ENCODE data around the gene TRDMT1. TPM values are rescaled to one million over a fixed set of nuclear protein-coding genes. Genes with fewer than 3 reads are reported as not detected.

Gene TRDMT1
- total and polyA plus RNA-seq, 3 donors from 2014 or later, result 6.9 to 12.1 (median 9.7) TPM

DNA sequence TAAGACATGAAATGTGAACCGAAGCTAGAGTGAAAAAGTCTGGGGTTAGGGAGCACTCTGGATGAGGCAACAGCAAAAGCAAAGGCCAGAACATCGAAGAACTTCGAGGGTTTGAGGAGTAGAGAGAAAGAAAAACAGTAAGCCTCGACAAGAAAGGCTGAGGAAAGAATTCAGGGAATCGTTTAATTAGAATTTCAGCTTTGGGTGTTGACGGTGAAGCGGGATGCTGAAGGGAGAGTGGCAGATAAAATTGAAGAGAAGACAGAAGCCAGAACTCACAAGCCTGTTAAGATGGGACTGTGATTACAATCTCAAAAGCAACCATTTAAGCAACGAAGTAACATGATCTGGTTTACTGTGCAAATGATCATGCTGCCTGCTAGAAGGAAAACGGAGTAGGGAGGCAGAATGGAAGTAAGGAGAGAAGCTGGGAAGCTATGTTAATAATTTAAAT, 2.1 kb downstream of the TRDMT1 start:
- peaks cover 21% of the 10 kb centered on the region for H3K4me1 ChIP-seq
- peak overlapping the region; percentile 8 to 95 for H3K27ac ChIP-seq
- intact Hi-C loops (cut with DNase I; ENCODE audit: low total_unique reads), result no loop called here
- no peaks in the 10 kb centered on the region for H3K36me3 ChIP-seq (ENCODE audit: low read depth, missing control alignments)
- no peaks in the 10 kb centered on the region for H3K27me3 ChIP-seq
- H3K4me3 ChIP-seq, result no peak overlapping the region
- no peak for TF ChIP-seq POLR2A (IDR thresholded peaks at IDR 0.05)
- TF ChIP-seq, protein P1, sequence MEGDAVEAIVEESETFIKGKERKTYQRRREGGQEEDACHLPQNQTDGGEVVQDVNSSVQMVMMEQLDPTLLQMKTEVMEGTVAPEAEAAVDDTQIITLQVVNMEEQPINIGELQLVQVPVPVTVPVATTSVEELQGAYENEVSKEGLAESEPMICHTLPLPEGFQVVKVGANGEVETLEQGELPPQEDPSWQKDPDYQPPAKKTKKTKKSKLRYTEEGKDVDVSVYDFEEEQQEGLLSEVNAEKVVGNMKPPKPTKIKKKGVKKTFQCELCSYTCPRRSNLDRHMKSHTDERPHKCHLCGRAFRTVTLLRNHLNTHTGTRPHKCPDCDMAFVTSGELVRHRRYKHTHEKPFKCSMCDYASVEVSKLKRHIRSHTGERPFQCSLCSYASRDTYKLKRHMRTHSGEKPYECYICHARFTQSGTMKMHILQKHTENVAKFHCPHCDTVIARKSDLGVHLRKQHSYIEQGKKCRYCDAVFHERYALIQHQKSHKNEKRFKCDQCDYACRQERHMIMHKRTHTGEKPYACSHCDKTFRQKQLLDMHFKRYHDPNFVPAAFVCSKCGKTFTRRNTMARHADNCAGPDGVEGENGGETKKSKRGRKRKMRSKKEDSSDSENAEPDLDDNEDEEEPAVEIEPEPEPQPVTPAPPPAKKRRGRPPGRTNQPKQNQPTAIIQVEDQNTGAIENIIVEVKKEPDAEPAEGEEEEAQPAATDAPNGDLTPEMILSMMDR (IDR thresholded peaks at IDR 0.05), result no peak
- no peaks in the 10 kb centered on the region for H3K9me3 ChIP-seq
- no peak for DNase-seq
- WGBS, 2 donors, result 7 to 16% methylated on average over 9 of the region's 9 CpGs

DNA sequence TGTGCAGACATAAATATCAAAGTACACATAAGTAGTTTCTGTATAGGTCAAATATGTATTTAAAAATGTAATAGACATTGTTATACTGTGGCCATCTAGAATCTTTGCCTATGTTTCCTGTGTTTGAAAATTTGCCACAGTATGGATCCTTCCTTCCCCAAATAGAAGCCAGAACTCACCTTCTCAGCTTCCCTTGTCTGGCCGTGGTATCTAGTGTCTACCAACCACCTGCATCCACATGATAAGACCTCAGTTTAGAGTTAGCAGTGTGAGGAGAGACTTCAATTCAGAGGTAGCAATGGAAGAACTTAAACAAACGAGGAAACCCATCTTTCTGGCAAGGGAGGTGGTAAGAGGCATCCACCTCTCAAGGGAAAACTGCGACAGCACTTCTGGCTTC, 4.9 kb downstream of the TRDMT1 start:
- H3K27me3 ChIP-seq, result no peaks in the 10 kb centered on the region
- H3K27ac ChIP-seq, result no peak overlapping the region
- H3K4me3 ChIP-seq, result no peak overlapping the region
- H3K4me1 ChIP-seq, result peaks cover 14% of the 10 kb centered on the region
- H3K36me3 ChIP-seq (ENCODE audit: low read depth, missing control alignments), result no peaks in the 10 kb centered on the region
- WGBS, 2 donors, result 61 to 72% methylated on average over 3 of the region's 3 CpGs
- intact Hi-C loops (cut with DNase I; ENCODE audit: low total_unique reads), result no loop called here
- DNase-seq, result no peak
- no peak for TF ChIP-seq POLR2A (IDR thresholded peaks at IDR 0.05)
- H3K9me3 ChIP-seq, result no peaks in the 10 kb centered on the region

- Histone ChIP-seq H3K27ac (no peak overlapping the region), H3K36me3 (ENCODE audit: low read depth, missing control alignments) (no peaks in the 10 kb centered on the region), H3K4me3 (no peak overlapping the region), H3K9me3 (no peaks in the 10 kb centered on the region), H3K27me3 (no peaks in the 10 kb centered on the region), H3K4me1 (peaks cover 13% of the 10 kb centered on the region)
- intact Hi-C loops (cut with DNase I; ENCODE audit: low total_unique reads), result no loop called here
- no peak for TF ChIP-seq POLR2A (IDR thresholded peaks at IDR 0.05)
- 64 to 65% methylated on average over 2 of the region's 2 CpGs for WGBS, 2 donors
- no peak for DNase-seq
Observed at GRCh38 chr10:17196045-17196444, 5.4 kb downstream of the TRDMT1 start.

DNA sequence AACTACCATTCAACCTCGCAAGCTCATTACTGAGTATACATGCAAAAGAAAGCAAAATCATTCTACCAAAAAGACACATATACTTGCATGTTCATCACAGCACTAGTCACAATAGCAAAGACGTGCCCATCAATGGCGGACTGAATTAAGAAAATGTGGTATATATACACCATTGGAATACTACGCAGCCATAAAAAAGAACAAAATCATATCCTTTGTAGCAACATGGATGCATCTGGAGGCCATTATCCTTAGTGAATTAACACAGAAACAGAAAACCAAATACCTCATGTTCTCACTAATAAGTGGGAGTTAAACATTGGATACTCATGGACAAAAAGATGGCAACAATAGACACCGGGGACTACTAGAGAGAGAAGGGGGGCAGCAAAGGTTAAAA, 6.4 kb downstream of the TRDMT1 start:
- intact Hi-C loops (cut with DNase I; ENCODE audit: low total_unique reads), result no loop called here
- WGBS, 2 donors, result 74 to 84% methylated on average over 4 to 5 of the region's 5 CpGs
- Histone ChIP-seq H3K4me3 (no peak overlapping the region), H3K9me3 (no peaks in the 10 kb centered on the region), H3K36me3 (ENCODE audit: low read depth, missing control alignments) (no peaks in the 10 kb centered on the region), H3K27me3 (no peaks in the 10 kb centered on the region), H3K4me1 (peaks cover 12% of the 10 kb centered on the region), H3K27ac (no peak overlapping the region)
- TF ChIP-seq, protein P1 (IDR thresholded peaks at IDR 0.05), result no peak
- TF ChIP-seq POLR2A (IDR thresholded peaks at IDR 0.05), result no peak
- no peak for DNase-seq

GRCh38 chr10:17190602-17191001, 10.9 kb downstream of the TRDMT1 start:
- intact Hi-C loops (cut with DNase I; ENCODE audit: low total_unique reads), result no loop called here
- TF ChIP-seq POLR2A (IDR thresholded peaks at IDR 0.05), result no peak
- TF ChIP-seq, protein P1 (IDR thresholded peaks at IDR 0.05), result no peak
- no peaks in the 10 kb centered on the region for H3K27me3 ChIP-seq
- no peak overlapping the region for H3K27ac ChIP-seq
- 72 to 84% methylated on average over 2 of the region's 2 CpGs for whole genome bisulfite sequencing, 2 donors
- H3K4me1 ChIP-seq, result no peaks in the 10 kb centered on the region
- H3K4me3 ChIP-seq, result no peak overlapping the region
- H3K36me3 ChIP-seq (ENCODE audit: low read depth, missing control alignments), result no peaks in the 10 kb centered on the region
- DNase-seq, result no peak
- no peaks in the 10 kb centered on the region for H3K9me3 ChIP-seq

DNA sequence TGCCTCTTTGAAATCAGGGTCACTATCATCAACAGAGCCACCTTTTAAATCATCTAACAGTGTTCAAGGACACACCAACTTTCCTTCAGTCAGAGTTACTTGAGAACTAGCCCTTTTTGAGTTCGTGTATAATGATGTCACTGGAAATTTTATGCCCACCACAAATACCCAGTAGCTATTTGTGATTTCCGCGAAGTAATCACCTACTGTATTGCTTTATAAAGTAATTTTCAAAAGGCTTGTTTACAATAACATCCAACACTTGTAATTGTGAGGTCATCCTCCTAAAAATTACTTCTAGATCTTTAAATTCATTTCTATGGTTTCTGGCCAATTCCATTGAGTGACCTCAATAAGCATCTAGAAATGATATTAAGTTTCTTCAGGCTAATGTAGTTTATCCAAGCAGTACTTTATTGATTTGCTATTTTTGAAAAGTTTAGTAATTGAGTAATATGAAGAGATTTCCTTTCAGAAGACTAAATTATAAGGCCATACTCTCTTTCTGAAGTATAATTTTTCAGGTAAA, 12.8 kb downstream of the TRDMT1 start:
- WGBS, 2 donors, result 86 to 91% methylated on average over 3 of the region's 3 CpGs
- no peak overlapping the region for H3K4me3 ChIP-seq
- DNase-seq, result no peak
- H3K27me3 ChIP-seq, result no peaks in the 10 kb centered on the region
- no peaks in the 10 kb centered on the region for H3K9me3 ChIP-seq
- intact Hi-C loops (cut with DNase I; ENCODE audit: low total_unique reads), result no loop called here
- H3K36me3 ChIP-seq (ENCODE audit: low read depth, missing control alignments), result no peaks in the 10 kb centered on the region
- H3K27ac ChIP-seq, result no peak overlapping the region
- no peaks in the 10 kb centered on the region for H3K4me1 ChIP-seq
- TF ChIP-seq, protein P1 (IDR thresholded peaks at IDR 0.05), result no peak
- TF ChIP-seq POLR2A (IDR thresholded peaks at IDR 0.05), result no peak

All from testis (tissue), 3 donors.